BLaER1 treated with 17β-estradiol and CSF1 and Interleukin-3, amounts not matched to agents 10 nM and 100 nM (cell line): ENCODE data around the gene HOXC13.

Experiments
- H3K27ac ChIP-seq, 11 experiments: shearing (Covaris generic); formaldehyde crosslinking; 2 replicates each; pipeline ENCODE4 v1.8.1; 2022
- H3K27me3 ChIP-seq, 11 experiments: shearing (Covaris generic); formaldehyde crosslinking; 2 replicates each; pipeline ENCODE4 v1.8.1; 2022
- H3K36me3 ChIP-seq, 11 experiments: shearing (Covaris generic); formaldehyde crosslinking; 2 replicates each; pipeline ENCODE4 v1.8.1; 2022
- H3K4me1 ChIP-seq, 10 experiments: shearing (Covaris generic); formaldehyde crosslinking; 2 replicates each; pipeline ENCODE4 v1.8.1; 2022
- H3K4me2 ChIP-seq, 11 experiments: shearing (Covaris generic); formaldehyde crosslinking; 2 replicates each; pipeline ENCODE4 v1.8.1; 2022
- H3K4me3 ChIP-seq, 10 experiments: shearing (Covaris generic); formaldehyde crosslinking; 2 replicates each; pipeline ENCODE4 v1.8.1; 2022
- H3K9ac ChIP-seq, 11 experiments: shearing (Covaris generic); formaldehyde crosslinking; 2 replicates each; pipeline ENCODE4 v1.8.1; 2022
- H3K9me3 ChIP-seq, 11 experiments: shearing (Covaris generic); formaldehyde crosslinking; replicated peaks in 1 of 11; 2 replicates each; pipeline ENCODE4 v1.8.1; 2022
- H4K20me1 ChIP-seq, 11 experiments: shearing (Covaris generic); formaldehyde crosslinking; 2 replicates each; pipeline ENCODE4 v1.8.1; 2022
- Cebpa-rat ChIP-seq, 11 experiments: shearing (Covaris generic); IDR thresholded peaks; 2 replicates each; pipeline ENCODE4 v1.8.1; 2022

Gene HOXC13

DNA sequence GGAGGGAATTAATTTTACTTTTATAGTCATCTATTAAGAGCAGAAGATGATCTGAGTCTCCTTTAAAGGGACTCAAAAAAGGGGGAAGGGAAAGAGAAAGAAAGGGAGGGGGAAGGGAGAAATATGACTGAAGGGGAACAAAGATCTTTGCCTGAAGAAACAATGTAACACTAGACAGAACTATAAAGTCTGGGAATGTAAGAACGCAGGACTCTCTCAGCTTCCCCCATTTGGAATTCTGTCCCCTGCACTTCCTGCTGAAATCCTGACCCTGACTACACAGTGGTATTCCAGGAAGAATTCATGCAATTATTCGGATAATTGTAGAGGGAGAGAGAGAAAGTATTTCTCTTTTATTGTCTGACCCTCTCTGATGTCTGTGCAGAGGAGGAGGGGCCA lies 25.7 kb downstream of the HOXC13 start:
- H3K36me3 ChIP-seq = no peaks in the 10 kb centered on the region
- no peak overlapping the region for H3K4me3 ChIP-seq
- no peak overlapping the region for H3K27ac ChIP-seq
- H3K4me1 ChIP-seq = peaks cover 0 to 8% (median 0%) of the 10 kb centered on the region in 10 experiments; a peak in 1 of 20 replicates
- peak overlapping the region in 2 of 11 experiments; percentile 8 to 60; a peak in 3 of 22 replicates for H3K4me2 ChIP-seq
- TF ChIP-seq Cebpa-rat (IDR thresholded peaks at IDR 0.05) = no peak
- no peak overlapping the region for H3K9ac ChIP-seq
- peaks cover 5 to 62% (median 35%) of the 10 kb centered on the region in 11 experiments; a peak in 18 of 22 replicates for H3K9me3 ChIP-seq
- H3K27me3 ChIP-seq = peaks cover 100% of the 10 kb centered on the region in 11 experiments
- H4K20me1 ChIP-seq = peaks cover 0 to 93% (median 75%) of the 10 kb centered on the region in 11 experiments; a peak in 16 of 22 replicates

DNA sequence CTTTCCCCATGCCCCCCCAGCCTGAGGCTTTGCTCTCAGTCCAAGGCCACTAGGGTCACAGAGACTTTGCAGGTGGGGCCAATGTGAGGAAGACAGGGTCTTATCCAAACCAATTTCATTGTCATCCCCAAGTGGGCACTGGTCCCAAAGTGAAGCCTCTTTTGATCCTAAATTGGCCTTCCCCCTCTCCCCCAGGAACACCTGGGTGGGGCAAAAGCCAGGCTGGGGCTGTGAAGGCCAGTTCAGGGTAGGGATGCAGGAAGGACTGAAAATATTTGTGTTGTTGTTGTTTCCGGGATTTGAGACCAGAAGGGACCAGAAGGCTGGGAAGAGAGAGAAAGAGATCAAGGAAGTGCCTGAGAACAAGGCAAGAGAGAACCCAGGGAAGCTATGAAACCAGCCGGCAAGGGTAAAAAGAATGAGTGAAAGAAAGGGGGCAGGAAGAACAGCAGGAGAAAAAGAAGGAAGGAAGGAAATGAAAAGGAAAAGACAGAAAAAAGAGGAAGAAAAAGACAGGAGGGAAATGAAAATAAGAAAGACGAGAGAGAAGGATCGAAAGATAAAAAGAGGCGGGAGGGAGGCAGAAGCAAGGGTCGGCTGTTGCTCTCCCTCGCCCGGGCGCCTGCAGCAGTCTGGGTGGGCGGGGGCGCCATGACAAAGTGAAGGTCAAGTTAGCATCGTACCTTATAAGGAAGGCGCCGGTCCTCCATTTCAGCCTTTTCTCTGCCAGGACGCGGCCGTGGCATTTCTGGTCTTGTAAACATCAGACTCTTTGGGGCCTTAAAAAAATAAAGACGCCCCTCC lies 26.9 kb downstream of the HOXC13 start:
- no peak overlapping the region for H3K4me2 ChIP-seq
- no peak for TF ChIP-seq Cebpa-rat (IDR thresholded peaks at IDR 0.05)
- H4K20me1 ChIP-seq = peaks cover 0 to 95% (median 79%) of the 10 kb centered on the region in 11 experiments; a peak in 17 of 22 replicates
- no peak overlapping the region for H3K27ac ChIP-seq
- peaks cover 0 to 8% (median 0%) of the 10 kb centered on the region in 10 experiments; a peak in 1 of 20 replicates for H3K4me1 ChIP-seq
- no peak overlapping the region for H3K4me3 ChIP-seq
- H3K9ac ChIP-seq = no peak overlapping the region
- H3K36me3 ChIP-seq = no peaks in the 10 kb centered on the region
- H3K9me3 ChIP-seq = peaks cover 5 to 50% (median 24%) of the 10 kb centered on the region in 11 experiments; a peak in 18 of 22 replicates
- H3K27me3 ChIP-seq = peaks cover 100% of the 10 kb centered on the region in 11 experiments

DNA sequence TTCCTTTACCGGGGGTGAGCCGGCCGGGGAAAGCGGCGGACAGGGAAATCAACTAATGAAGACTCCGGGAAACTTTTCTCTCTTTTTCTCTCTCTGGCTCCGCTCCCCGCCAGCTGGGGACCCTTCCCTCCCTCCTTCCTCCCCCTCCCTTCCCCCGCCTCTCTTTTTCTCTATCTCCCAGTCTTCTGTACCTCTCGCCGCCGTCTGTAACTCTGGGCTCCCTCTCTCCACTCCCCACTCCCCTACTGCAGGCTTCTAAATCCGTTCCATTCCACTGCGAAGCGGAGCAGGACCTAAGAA lies 27.4 kb downstream of the HOXC13 start:
- Histone ChIP-seq H3K9ac (no peak overlapping the region), H3K4me1 (peaks cover 0 to 8% (median 0%) of the 10 kb centered on the region in 10 experiments; a peak in 1 of 20 replicates), H4K20me1 (peaks cover 0 to 98% (median 77%) of the 10 kb centered on the region in 11 experiments; a peak in 17 of 22 replicates), H3K36me3 (no peaks in the 10 kb centered on the region), H3K27ac (no peak overlapping the region), H3K4me3 (no peak overlapping the region), H3K9me3 (peaks cover 5 to 45% (median 22%) of the 10 kb centered on the region in 11 experiments; a peak in 18 of 22 replicates), H3K4me2 (no peak overlapping the region), H3K27me3 (peaks cover 100% of the 10 kb centered on the region in 11 experiments)
- no peak for TF ChIP-seq Cebpa-rat (IDR thresholded peaks at IDR 0.05)

DNA sequence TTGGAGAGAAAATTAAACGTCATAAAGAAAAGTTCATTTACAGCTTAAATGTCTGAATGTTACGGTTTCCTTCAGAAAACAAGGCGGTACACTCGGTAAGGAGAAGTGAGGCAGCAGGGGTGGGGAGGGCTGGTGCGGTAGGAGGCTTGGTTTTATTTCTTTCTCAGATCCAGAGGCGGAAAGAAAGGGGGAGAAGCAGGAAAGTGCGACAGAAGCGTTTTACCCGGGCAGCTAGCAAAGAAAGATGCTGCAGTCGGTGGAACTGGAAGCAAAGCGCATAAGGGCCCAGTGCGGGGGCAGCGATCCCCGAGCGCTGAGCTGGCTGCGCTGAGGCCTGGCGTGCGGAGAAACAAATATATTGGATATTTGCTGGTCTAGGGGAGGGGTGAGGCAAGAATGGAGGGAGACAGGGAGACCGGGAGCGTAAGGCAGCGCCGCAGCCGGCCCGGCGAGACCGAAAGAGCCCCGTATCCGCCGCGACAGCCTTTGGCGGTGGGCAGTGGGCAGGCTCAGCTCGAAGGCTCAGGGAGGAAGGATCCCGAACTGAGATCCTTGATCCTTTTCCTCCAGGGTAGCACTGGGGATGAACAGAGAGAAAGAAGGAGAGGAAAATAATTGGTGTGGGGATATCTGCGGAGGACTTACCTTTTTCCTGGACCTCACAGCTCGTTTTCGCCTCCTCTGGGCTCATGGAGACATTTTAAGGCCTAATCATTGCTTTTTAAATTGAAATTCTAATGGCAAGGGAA lies 27.9 kb downstream of the HOXC13 start:
- peaks cover 5 to 44% (median 17%) of the 10 kb centered on the region in 11 experiments; a peak in 17 of 22 replicates for H3K9me3 ChIP-seq
- no peak for TF ChIP-seq Cebpa-rat (IDR thresholded peaks at IDR 0.05)
- no peak overlapping the region for H3K27ac ChIP-seq
- H3K27me3 ChIP-seq = peaks cover 100% of the 10 kb centered on the region in 11 experiments
- no peaks in the 10 kb centered on the region for H3K36me3 ChIP-seq
- H3K9ac ChIP-seq = no peak overlapping the region
- H3K4me1 ChIP-seq = peaks cover 0 to 8% (median 0%) of the 10 kb centered on the region in 10 experiments; a peak in 1 of 20 replicates
- H3K4me2 ChIP-seq = no peak overlapping the region
- H3K4me3 ChIP-seq = no peak overlapping the region
- peaks cover 0 to 98% (median 77%) of the 10 kb centered on the region in 11 experiments; a peak in 17 of 22 replicates for H4K20me1 ChIP-seq

DNA sequence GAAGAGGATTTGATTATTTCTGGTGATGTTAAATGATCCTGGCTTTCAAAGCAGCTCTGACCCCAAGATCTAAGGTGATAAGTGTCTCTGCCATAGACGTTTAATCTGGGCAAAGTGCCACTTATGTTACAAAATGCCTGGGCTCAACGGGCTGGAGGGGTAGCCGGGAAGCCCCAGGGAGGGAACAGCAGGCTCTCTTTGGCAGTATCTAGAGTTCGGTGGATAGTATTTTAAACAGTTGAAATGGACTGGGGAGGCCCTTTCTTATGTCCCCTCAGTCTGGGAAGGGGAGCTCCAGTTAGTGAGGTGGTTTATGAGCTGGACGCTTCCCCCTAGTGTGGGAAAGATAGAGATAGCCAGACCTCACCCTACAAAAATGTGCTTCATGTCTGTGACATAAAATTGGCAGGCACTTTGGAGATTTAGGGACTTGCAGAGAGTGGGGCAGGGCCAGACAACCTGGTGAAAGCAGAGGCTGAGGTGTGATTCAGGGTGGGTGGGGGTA lies 28.8 kb downstream of the HOXC13 start:
- peaks cover 0 to 8% (median 0%) of the 10 kb centered on the region in 10 experiments; a peak in 1 of 20 replicates for H3K4me1 ChIP-seq

DNA sequence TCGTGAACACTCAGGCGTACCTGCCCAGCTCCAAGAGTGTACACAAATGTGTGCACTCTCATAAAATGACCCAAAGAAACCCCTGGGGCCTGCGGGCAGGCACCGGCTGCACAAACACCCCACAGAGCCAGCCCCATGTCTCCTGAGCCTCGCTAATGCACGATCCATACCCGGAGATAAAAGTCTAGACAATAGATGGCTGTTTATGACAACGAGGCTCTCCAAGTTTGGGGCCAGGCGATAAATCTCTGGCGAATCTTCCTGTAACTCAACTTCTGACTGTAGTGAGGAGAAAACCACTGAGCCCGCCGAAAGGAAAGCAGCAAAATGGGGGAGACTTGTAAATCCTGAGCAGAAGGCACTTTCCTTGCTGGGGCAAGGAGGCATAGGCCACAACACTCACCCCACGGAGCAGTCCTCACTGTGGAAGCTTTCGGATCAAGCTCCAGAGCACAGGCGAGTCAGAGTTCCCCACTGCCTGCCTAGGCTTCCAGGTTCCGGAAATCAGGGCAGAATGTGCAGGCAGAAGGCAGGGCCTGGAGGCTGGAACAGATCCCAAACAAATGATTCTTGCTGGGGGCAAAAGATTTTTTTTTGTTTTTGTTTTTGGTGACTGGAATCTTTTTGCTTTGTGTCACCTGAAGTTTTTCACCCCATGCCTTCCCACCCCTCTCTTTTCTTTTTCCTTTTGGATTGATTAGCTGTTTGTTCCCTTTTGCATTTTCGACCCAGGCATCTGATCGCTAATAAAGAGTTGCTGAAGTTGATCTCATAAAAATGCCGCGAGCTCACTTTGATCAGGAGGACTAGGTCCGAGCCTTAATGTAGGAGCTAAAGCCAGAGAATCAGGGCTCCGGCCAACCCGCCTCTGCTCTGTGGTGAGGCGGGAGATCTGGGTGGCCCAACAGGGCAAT lies 29.8 kb downstream of the HOXC13 start:
- Histone ChIP-seq H3K4me2 (no peak overlapping the region), H3K36me3 (no peaks in the 10 kb centered on the region), H3K27me3 (peaks cover 100% of the 10 kb centered on the region in 11 experiments), H4K20me1 (peaks cover 0 to 98% (median 86%) of the 10 kb centered on the region in 11 experiments; a peak in 17 of 22 replicates), H3K27ac (no peak overlapping the region), H3K4me1 (peaks cover 0 to 8% (median 0%) of the 10 kb centered on the region in 10 experiments; a peak in 1 of 20 replicates), H3K9ac (no peak overlapping the region), H3K9me3 (peaks cover 3 to 54% (median 16%) of the 10 kb centered on the region in 11 experiments; a peak in 20 of 22 replicates), H3K4me3 (no peak overlapping the region)
- no peak for TF ChIP-seq Cebpa-rat (IDR thresholded peaks at IDR 0.05)

More for the DNA sequence above, 28.8 kb downstream of the HOXC13 start:
- Histone ChIP-seq H3K27me3 (peaks cover 100% of the 10 kb centered on the region in 11 experiments), H3K9me3 (peaks cover 5 to 53% (median 15%) of the 10 kb centered on the region in 11 experiments; a peak in 17 of 22 replicates), H3K4me3 (no peak overlapping the region), H3K36me3 (no peaks in the 10 kb centered on the region), H3K4me2 (no peak overlapping the region), H3K27ac (no peak overlapping the region), H3K9ac (no peak overlapping the region), H4K20me1 (peaks cover 0 to 98% (median 82%) of the 10 kb centered on the region in 11 experiments; a peak in 17 of 22 replicates)
- TF ChIP-seq Cebpa-rat (IDR thresholded peaks at IDR 0.05) = no peak

DNA sequence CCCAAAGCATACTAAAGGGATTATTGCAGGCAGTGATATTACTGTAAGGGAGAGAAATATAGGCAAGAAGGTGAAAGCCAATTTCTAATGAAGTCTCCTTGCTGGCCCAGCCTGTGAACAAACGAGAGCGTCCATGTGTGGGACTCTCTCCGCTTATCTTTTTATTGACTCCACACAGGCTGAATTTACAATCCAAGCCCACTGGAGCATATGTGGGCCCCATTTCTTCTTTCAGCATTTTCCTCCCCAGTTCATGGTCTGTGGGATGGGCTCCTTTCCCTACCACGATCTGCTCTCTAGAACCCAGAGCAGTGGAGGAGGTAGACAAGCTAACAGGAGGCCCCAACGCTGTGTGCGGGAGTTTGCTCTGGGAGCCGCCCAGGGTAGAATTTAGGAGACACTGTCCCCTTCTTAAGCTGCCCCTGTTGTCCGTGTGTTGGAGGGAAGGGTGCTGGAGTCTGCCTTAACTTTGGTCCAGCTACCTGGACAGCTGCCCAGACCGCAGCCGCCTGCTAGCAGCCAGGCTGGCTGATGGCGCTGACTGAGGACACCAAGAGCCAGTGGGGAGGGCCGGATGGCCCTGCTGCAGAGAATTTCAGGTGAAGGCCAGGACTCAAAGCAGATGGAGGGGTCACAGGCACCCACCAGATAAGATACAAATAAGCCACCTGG lies 31.1 kb downstream of the HOXC13 start:
- H3K4me2 ChIP-seq = no peak overlapping the region
- no peak overlapping the region for H3K4me3 ChIP-seq
- H3K27me3 ChIP-seq = peaks cover 100% of the 10 kb centered on the region in 11 experiments
- H3K9me3 ChIP-seq = peaks cover 0 to 50% (median 15%) of the 10 kb centered on the region in 11 experiments; a peak in 17 of 22 replicates
- no peak overlapping the region for H3K27ac ChIP-seq
- peaks cover 0 to 95% (median 83%) of the 10 kb centered on the region in 11 experiments; a peak in 17 of 22 replicates for H4K20me1 ChIP-seq
- H3K36me3 ChIP-seq = no peaks in the 10 kb centered on the region
- H3K4me1 ChIP-seq = peaks cover 0 to 6% (median 4%) of the 10 kb centered on the region in 10 experiments; a peak in 7 of 20 replicates
- TF ChIP-seq Cebpa-rat (IDR thresholded peaks at IDR 0.05) = no peak
- no peak overlapping the region for H3K9ac ChIP-seq
